Vagina (tissue), 2 donors: ENCODE data around the gene RSF1. TPM values are rescaled to one million over a fixed set of nuclear protein-coding genes. Genes with fewer than 3 reads are reported as not detected.

Source experiments
- DNase-seq, 2 donors: peaks; one replicate each; pipeline ENCODE4 v3.0.0-alpha.2; 2017; ENCODE audit errors: extremely low spot score in 2 of 2
- H3K27ac ChIP-seq: fragments of 200-600 bp; sonication (generic); one replicate; pipeline ENCODE4 v1.5.1; 2019
- H3K27me3 ChIP-seq: fragments of 200-600 bp; sonication (generic); one replicate; pipeline ENCODE4 v1.5.1; 2019
- H3K36me3 ChIP-seq, 2 donors: fragments of 200-600 bp; sonication (generic); one replicate each; pipeline ENCODE4 v1.5.1; 2017 to 2019
- H3K4me1 ChIP-seq: fragments of 200-600 bp; sonication (generic); one replicate; pipeline ENCODE4 v1.5.1; 2019
- H3K4me3 ChIP-seq, 2 donors: fragments of 200-600 bp; sonication (generic); 1 replicate in 1 of 2; 2 replicates in 1 of 2; pipeline ENCODE4 v1.5.1; 2016 to 2019
- H3K9me3 ChIP-seq: fragments of 200-600 bp; sonication (generic); one replicate; pipeline ENCODE4 v1.5.1; 2019
- POLR2A ChIP-seq, 2 donors: fragments of 450-650 bp; IDR thresholded peaks; one replicate each; pipeline ENCODE4 v1.6.1; 2017; ENCODE audit warnings: antibody characterized with exemption in 2 of 2, mild to moderate bottlenecking in 2 of 2, moderate library complexity in 2 of 2
- POLR2AphosphoS5 ChIP-seq, 2 donors: sonication (generic); formaldehyde crosslinking; IDR thresholded peaks; one replicate each; pipeline ENCODE4 v1.9.0; 2017; ENCODE audit warnings: antibody characterized with exemption in 2 of 2, mild to moderate bottlenecking in 2 of 2, low read depth in 1 of 2; ENCODE audit not compliant: insufficient read depth in 1 of 2
- intact Hi-C: fragments of 100-400 bp; cut with DNase I; formaldehyde crosslinking; loops from one replicate; pipeline ENCODE4 v1.15.1; 2023
- total RNA-seq: library from RNA; depleted of rRNA; stranded (reverse); fragments of >200 nt; gene quantifications from one replicate; pipeline ENCODE4 v1.2.3, GENCODE V29; 2016
- TF ChIP-seq, protein P1 (sequence below), 3 experiments: fragments of 450-650 bp in 2 of 3; fragments of 200-600 bp in 1 of 3; sonication (generic) in 1 of 3; IDR thresholded peaks; one replicate each; pipeline ENCODE4 v1.5.1; 2017 to 2019; ENCODE audit warnings: antibody characterized with exemption in 3 of 3, mild to moderate bottlenecking in 2 of 3, moderate library complexity in 2 of 3

RSF1 gene
- total RNA-seq, 1 donor from 2014 or later, result 60.4 TPM

DNA sequence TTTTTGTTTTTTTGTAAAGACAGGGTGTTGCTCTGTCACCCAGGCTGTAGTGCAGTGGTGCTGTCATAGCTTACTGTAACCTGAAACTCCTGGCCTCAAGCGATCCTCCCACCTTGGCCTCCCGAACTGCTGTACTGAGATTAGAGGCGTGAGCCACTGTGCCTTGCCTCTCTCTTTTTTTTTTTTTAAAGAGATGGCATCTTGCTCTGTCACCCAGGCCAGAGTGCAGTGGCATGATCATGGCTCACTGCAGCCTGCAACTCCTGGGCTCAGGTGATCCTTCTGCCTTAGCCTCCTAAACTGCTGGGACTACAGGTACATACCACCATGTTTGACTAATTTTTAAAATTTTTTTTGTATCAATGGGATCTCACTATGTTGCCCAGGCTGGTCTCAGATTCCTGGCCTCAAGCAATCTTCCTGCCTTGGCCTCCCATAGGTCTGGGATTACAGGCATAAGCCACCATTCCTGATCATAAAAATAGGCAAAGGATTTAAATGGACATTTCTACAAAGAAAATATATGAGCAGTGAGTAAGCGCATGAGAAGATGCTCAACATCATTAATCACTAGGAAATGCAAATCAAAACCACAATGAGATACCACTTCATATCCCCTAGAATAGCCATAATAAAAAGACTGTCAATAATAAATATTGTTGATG is 165.6 kb downstream of the RSF1 start:
- Histone ChIP-seq H3K9me3 (no peaks in the 10 kb centered on the region), H3K36me3 (no peaks in the 10 kb centered on the region), H3K27me3 (no peaks in the 10 kb centered on the region), H3K27ac (no peak overlapping the region), H3K4me3 (no peak overlapping the region), H3K4me1 (no peaks in the 10 kb centered on the region)
- intact Hi-C loops, result no loop called here
- TF ChIP-seq POLR2AphosphoS5 (IDR thresholded peaks at IDR 0.05; ENCODE audit: insufficient read depth in 1 of 2, low read depth in 1 of 2), result no peak
- no peak for TF ChIP-seq POLR2A (IDR thresholded peaks at IDR 0.05)
- TF ChIP-seq, protein P1, sequence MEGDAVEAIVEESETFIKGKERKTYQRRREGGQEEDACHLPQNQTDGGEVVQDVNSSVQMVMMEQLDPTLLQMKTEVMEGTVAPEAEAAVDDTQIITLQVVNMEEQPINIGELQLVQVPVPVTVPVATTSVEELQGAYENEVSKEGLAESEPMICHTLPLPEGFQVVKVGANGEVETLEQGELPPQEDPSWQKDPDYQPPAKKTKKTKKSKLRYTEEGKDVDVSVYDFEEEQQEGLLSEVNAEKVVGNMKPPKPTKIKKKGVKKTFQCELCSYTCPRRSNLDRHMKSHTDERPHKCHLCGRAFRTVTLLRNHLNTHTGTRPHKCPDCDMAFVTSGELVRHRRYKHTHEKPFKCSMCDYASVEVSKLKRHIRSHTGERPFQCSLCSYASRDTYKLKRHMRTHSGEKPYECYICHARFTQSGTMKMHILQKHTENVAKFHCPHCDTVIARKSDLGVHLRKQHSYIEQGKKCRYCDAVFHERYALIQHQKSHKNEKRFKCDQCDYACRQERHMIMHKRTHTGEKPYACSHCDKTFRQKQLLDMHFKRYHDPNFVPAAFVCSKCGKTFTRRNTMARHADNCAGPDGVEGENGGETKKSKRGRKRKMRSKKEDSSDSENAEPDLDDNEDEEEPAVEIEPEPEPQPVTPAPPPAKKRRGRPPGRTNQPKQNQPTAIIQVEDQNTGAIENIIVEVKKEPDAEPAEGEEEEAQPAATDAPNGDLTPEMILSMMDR (IDR thresholded peaks at IDR 0.05), result no peak
- no peak for DNase-seq

DNA sequence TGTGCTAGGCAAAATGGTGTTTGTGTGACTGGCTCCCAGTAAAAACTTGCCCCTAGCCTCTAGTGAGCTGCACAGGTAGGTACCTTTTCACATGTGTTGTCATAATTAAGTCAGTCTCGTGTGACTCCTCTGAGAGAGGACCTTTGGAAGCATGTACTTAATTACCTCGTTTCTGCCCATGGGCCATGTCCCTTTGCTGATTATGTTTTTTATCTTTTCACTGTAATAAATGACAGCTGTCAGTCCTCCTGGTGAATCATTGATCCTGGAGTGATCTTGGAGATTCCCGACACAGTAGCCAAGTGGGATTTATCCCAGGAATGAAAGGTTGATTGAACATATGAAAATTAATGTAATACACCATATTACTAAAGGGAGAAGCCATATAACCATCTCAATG is 170.4 kb downstream of the RSF1 start:
- no peak for DNase-seq
- Histone ChIP-seq H3K27ac (no peak overlapping the region), H3K4me1 (no peaks in the 10 kb centered on the region), H3K9me3 (no peaks in the 10 kb centered on the region), H3K36me3 (no peaks in the 10 kb centered on the region), H3K27me3 (no peaks in the 10 kb centered on the region), H3K4me3 (no peak overlapping the region)
- intact Hi-C loops, result no loop called here
- TF ChIP-seq, protein P1 (IDR thresholded peaks at IDR 0.05), result no peak
- TF ChIP-seq POLR2A (IDR thresholded peaks at IDR 0.05), result no peak
- no peak for TF ChIP-seq POLR2AphosphoS5 (IDR thresholded peaks at IDR 0.05; ENCODE audit: insufficient read depth in 1 of 2, low read depth in 1 of 2)

DNA sequence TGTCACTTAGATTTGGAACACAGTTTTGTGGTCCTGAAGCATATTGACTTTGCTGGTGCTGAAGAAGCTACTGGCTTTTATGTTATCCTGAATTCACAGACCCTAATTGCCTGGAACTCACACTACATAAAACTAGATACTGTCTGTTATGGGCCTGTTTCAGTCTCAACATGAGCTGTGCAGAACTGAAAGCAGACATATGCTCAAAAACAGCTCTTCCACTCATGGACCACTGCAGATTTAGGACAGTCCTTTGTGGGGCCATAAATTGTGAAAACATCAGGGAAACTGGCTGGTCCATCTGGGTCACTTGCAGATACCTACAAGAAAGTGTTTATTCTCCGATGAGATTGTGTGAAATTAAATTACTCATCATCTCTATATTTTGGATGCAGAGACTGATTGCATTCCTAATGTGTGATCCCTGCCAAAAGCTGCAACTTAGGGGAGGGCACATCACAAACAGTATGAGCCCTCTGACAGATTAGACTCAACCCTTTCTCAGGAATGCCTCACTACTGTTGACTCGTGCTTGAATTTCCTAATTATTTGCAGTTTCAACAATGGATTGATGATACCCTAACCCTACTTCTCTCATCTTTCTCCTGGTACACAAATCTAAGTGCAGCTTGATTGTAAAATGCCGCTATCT is 172.7 kb downstream of the RSF1 start:
- no peaks in the 10 kb centered on the region for H3K36me3 ChIP-seq
- no peak overlapping the region for H3K4me3 ChIP-seq
- no peaks in the 10 kb centered on the region for H3K9me3 ChIP-seq
- no peaks in the 10 kb centered on the region for H3K4me1 ChIP-seq
- H3K27me3 ChIP-seq, result no peaks in the 10 kb centered on the region
- TF ChIP-seq, protein P1 (IDR thresholded peaks at IDR 0.05), result no peak
- no peak for TF ChIP-seq POLR2AphosphoS5 (IDR thresholded peaks at IDR 0.05; ENCODE audit: insufficient read depth in 1 of 2, low read depth in 1 of 2)
- H3K27ac ChIP-seq, result no peak overlapping the region
- no peak for DNase-seq
- intact Hi-C loops, result no loop called here

DNA sequence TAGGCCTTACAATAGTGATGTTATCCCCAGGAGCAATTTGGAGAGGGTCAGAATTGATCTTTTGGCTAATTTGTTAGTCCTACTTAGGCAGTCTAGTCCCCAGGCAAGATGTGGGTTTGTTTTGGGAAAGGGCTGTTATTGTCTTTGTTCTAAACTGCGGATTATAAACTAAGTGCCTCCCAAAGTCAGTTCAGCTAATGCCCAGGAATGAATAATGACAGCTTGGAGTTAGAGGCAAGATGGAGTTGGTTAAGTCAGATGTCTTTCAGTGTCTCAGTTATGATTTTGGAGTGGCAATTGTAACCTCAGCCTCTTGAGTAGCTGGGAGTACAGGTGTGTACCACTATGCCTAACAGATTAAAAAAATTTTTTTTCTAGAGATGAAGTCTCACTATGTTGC is 175.6 kb downstream of the RSF1 start:
- no peak overlapping the region for H3K4me3 ChIP-seq
- no peaks in the 10 kb centered on the region for H3K36me3 ChIP-seq
- no peaks in the 10 kb centered on the region for H3K4me1 ChIP-seq
- intact Hi-C loops, result no loop called here
- no peaks in the 10 kb centered on the region for H3K27me3 ChIP-seq
- no peak overlapping the region for H3K27ac ChIP-seq
- H3K9me3 ChIP-seq, result no peaks in the 10 kb centered on the region
- TF ChIP-seq, protein P1 (IDR thresholded peaks at IDR 0.05), result no peak
- TF ChIP-seq POLR2A (IDR thresholded peaks at IDR 0.05), result no peak
- no peak for TF ChIP-seq POLR2AphosphoS5 (IDR thresholded peaks at IDR 0.05; ENCODE audit: insufficient read depth in 1 of 2, low read depth in 1 of 2)
- no peak for DNase-seq

DNA sequence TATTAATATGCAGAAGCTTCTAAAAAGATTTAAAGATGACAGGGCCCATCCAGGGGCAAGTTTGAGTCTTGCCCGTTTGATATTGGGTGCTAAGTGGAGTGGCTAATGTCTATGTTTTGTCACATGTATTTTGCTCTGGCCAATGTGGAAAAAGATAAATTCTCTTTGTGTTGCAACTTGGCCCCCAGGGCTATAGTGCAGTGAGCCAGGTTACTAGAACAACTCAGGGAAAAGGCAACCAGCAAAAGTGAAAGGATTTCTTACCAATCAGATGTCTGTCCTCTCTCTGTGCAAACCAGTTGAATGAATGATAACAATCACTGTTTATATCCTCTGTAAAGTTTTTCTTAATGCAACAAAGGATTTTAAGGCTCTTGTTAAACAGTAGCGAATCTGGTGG is 178.3 kb downstream of the RSF1 start:
- TF ChIP-seq, protein P1 (IDR thresholded peaks at IDR 0.05), result no peak
- no peak for TF ChIP-seq POLR2A (IDR thresholded peaks at IDR 0.05)
- no peak for TF ChIP-seq POLR2AphosphoS5 (IDR thresholded peaks at IDR 0.05; ENCODE audit: insufficient read depth in 1 of 2, low read depth in 1 of 2)
- no peak for DNase-seq
- no peaks in the 10 kb centered on the region for H3K36me3 ChIP-seq
- no peaks in the 10 kb centered on the region for H3K9me3 ChIP-seq
- no peak overlapping the region for H3K27ac ChIP-seq
- no peaks in the 10 kb centered on the region for H3K27me3 ChIP-seq
- H3K4me1 ChIP-seq, result peaks cover 6% of the 10 kb centered on the region
- H3K4me3 ChIP-seq, result no peak overlapping the region
- intact Hi-C loops, result no loop called here
